ENCODE results near the gene RTCA. TPM values are rescaled to one million over a fixed set of nuclear protein-coding genes. Genes with fewer than 3 reads are reported as not detected.

Gene RTCA
- total RNA-seq (10 to 100 TPM; 28.8 to 44.5 TPM), polyA plus RNA-seq (ENCODE audit: insufficient read length in 2 of 2) (10 to 100 TPM; 45.5 to 46.4 TPM)
- long read RNA-seq, donor 1, transcript RTCA-203 (11 exons, 2,535 nt): major isoform, 7 of 18 reads
- long read RNA-seq, donor 1, partial matches to known transcripts: 10 of 18 reads
- long read RNA-seq, donor 1, other reads (novel, unspliced or antisense): 0 of 18 reads
- long read RNA-seq, donor 2, partial matches to known transcripts: 0 of 3 reads
- long read RNA-seq, donor 2, other reads (novel, unspliced or antisense): 0 of 3 reads
- long read RNA-seq, donor 3, transcript RTCA-203 (11 exons, 2,535 nt): major isoform, 5 of 5 reads
- long read RNA-seq, donor 3, partial matches to known transcripts: 0 of 5 reads
- long read RNA-seq, donor 3, other reads (novel, unspliced or antisense): 0 of 5 reads
- long read RNA-seq, donor 4, transcript RTCA-203 (11 exons, 2,535 nt): major isoform, 6 of 22 reads
- long read RNA-seq, donor 4, partial matches to known transcripts: 16 of 22 reads
- long read RNA-seq, donor 4, other reads (novel, unspliced or antisense): 0 of 22 reads

DNA sequence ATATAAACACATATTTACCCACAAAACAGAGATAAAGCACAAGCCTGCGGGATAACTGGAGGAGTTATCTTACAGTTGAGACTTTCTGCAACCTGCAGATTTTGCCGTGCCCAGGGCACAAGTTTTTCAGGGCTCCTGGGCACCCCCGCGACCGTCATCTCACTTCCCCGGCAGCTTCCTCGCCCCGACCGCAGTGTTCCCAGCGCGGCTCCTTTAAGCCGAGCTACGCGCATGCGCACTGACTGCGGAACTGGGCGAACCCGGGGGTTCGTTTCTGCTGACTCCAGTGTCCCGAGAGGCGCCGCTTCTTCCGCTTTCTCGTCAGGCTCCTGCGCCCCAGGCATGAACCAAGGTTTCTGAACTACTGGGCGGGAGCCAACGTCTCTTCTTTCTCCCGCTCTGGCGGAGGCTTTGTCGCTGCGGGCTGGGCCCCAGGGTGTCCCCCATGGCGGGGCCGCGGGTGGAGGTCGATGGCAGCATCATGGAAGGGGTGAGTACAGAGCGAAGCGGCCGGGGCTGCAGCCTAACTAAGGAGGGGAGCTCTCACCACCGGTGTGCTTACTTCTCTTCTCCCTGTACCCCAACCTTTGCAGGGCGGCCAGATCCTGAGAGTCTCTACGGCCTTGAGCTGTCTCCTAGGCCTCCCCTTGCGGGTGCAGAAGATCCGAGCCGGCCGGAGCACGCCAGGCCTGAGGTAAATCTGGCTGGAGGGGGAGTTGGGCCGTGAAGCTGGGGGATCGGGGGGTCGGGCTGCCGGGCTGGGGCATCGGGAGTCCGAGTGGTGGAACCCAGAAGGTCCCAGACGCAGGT is at the start of gene RTCA:
Gene RTCA, plus strand, starts transcription at position 286 of the 810 bp plus-strand sequence. Its CDS starts 160 bp downstream, at position 446.
- WGBS (ENCODE audit: insufficient coverage): under 1% methylated on average over 48 of the region's 53 CpGs
- Histone ChIP-seq H3K36me3 (ENCODE audit: control insufficient read depth, insufficient read depth, low read length) (peaks cover 13% of the 10 kb centered on the region), H3K4me1 (ENCODE audit: control insufficient read depth, insufficient read depth, low read length) (peaks cover 8% of the 10 kb centered on the region), H3K9me3 (ENCODE audit: control insufficient read depth, insufficient read depth, low read length) (no peaks in the 10 kb centered on the region), H3K4me3 (ENCODE audit: low read depth, low read length) (peak within 1 kb of the TSS; percentile 100), H3K27ac (ENCODE audit: low read depth, low read length) (peak within 1 kb of the TSS; percentile 92), H3K27me3 (ENCODE audit: control insufficient read depth, insufficient read depth, low read length) (no peaks in the 10 kb centered on the region)
- DNase-seq (ENCODE audit: low read depth in 4 of 6, low spot score in 6 of 6): peak; percentile 88 to 99 (median 94)

DNA sequence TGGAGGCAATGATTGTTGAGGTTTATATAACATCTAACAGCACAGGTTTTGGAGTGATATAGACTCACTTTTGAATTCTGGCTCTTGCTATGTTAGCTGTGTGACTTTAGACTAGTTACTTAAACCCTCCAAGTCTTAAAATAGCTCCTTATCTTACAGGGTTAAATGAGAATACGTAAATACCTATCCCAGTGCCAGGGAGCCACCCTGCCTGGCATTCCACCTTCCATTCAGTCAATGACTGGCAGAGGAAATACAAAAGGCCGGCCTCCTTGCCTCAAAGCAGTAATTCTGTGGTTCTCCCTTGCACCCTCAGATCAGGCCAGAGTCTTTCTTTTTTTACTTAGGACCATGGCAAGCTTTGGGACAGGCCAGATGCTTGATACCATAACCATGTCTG is 48.2 kb upstream of the RTCA start:
- no peak for DNase-seq (ENCODE audit: low read depth in 4 of 6, low spot score in 6 of 6)
- no peak overlapping the region for H3K27ac ChIP-seq (ENCODE audit: low read depth, low read length)
- no peaks in the 10 kb centered on the region for H3K9me3 ChIP-seq (ENCODE audit: control insufficient read depth, insufficient read depth, low read length)
- no peak overlapping the region for H3K4me3 ChIP-seq (ENCODE audit: low read depth, low read length)
- 75% methylated on average over 2 of the region's 2 CpGs for WGBS (ENCODE audit: insufficient coverage)
- H3K4me1 ChIP-seq (ENCODE audit: control insufficient read depth, insufficient read depth, low read length): no peaks in the 10 kb centered on the region
- no peaks in the 10 kb centered on the region for H3K27me3 ChIP-seq (ENCODE audit: control insufficient read depth, insufficient read depth, low read length)
- H3K36me3 ChIP-seq (ENCODE audit: control insufficient read depth, insufficient read depth, low read length): peaks cover 20% of the 10 kb centered on the region

DNA sequence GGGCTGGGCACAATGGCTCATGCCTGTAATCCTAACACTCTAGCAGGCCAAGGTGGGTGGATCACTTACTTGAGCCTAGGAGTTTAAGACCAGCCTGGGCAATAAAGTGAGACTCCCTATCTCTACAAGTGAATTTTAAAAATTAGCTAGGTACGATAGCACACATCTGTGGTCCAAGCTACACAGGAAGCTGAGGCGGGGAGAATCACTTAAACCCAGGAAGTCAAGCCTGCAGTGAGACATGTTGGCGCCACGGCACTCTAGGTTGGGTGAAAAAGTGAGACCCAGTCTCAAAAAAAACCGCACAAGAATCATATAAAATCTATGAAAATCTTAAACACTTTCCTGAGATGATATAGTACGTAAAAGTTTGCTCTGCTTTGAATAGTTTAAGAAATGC is 46.6 kb upstream of the RTCA start:
- 100% methylated on average over 1 of the region's 6 CpGs for WGBS (ENCODE audit: insufficient coverage)
- Histone ChIP-seq H3K36me3 (ENCODE audit: control insufficient read depth, insufficient read depth, low read length) (peaks cover 9% of the 10 kb centered on the region), H3K27ac (ENCODE audit: low read depth, low read length) (no peak overlapping the region), H3K27me3 (ENCODE audit: control insufficient read depth, insufficient read depth, low read length) (no peaks in the 10 kb centered on the region), H3K4me1 (ENCODE audit: control insufficient read depth, insufficient read depth, low read length) (no peaks in the 10 kb centered on the region), H3K9me3 (ENCODE audit: control insufficient read depth, insufficient read depth, low read length) (no peaks in the 10 kb centered on the region), H3K4me3 (ENCODE audit: low read depth, low read length) (no peak overlapping the region)
- DNase-seq (ENCODE audit: low read depth in 4 of 6, low spot score in 6 of 6): no peak

DNA sequence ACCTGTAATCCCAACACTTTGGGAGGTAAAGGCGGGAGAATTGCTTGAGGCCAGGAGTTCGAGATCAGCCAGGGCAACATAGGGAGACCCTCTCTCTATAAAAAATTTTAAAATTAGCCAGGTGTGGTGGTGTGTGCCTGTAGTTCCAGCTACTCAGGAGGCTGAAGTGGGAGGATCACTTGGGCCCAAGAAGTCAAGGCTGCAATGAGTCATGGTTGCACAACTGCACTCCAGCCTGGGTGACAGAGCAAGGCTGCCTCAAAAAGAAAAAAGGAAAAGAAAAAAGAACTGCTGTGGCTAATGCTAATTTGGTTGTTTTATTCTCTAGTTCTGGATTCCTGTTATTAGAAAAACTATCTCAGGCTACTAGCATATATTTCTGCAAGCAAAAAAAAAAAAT is 46.1 kb upstream of the RTCA start:
- no CpG with 5 or more reads among the region's 2 CpGs for WGBS (ENCODE audit: insufficient coverage)
- Histone ChIP-seq H3K27ac (ENCODE audit: low read depth, low read length) (no peak overlapping the region), H3K4me3 (ENCODE audit: low read depth, low read length) (no peak overlapping the region)

DNA sequence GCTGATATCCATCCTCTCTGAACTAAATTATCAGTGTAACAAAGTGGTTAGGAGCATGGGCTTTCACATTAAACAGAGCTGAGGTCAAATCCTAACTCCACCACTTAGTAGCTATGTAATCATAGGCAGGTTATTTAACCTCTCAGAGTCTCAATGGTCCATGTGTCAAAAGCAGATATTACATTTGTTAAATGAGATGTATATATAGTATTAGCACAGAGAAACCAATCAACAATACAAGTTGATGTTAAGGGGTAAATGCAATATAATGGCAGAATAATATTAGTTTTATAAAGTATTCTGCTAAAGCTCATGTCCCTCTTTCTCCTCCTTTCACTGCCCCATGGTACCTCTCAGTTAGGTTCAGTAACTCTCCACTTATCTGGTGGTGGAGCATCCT is 43.6 kb upstream of the RTCA start:
- peaks cover 4% of the 10 kb centered on the region for H3K36me3 ChIP-seq (ENCODE audit: control insufficient read depth, insufficient read depth, low read length)
- H3K27me3 ChIP-seq (ENCODE audit: control insufficient read depth, insufficient read depth, low read length): no peaks in the 10 kb centered on the region
- H3K27ac ChIP-seq (ENCODE audit: low read depth, low read length): no peak overlapping the region
- no peaks in the 10 kb centered on the region for H3K4me1 ChIP-seq (ENCODE audit: control insufficient read depth, insufficient read depth, low read length)
- no peak for DNase-seq (ENCODE audit: low read depth in 4 of 6, low spot score in 6 of 6)
- H3K4me3 ChIP-seq (ENCODE audit: low read depth, low read length): no peak overlapping the region
- H3K9me3 ChIP-seq (ENCODE audit: control insufficient read depth, insufficient read depth, low read length): no peaks in the 10 kb centered on the region

More for the DNA sequence above, 46.1 kb upstream of the RTCA start:
- Histone ChIP-seq H3K4me1 (ENCODE audit: control insufficient read depth, insufficient read depth, low read length) (no peaks in the 10 kb centered on the region), H3K36me3 (ENCODE audit: control insufficient read depth, insufficient read depth, low read length) (peaks cover 8% of the 10 kb centered on the region), H3K27me3 (ENCODE audit: control insufficient read depth, insufficient read depth, low read length) (no peaks in the 10 kb centered on the region), H3K9me3 (ENCODE audit: control insufficient read depth, insufficient read depth, low read length) (no peaks in the 10 kb centered on the region)
- no peak for DNase-seq (ENCODE audit: low read depth in 4 of 6, low spot score in 6 of 6)

DNA sequence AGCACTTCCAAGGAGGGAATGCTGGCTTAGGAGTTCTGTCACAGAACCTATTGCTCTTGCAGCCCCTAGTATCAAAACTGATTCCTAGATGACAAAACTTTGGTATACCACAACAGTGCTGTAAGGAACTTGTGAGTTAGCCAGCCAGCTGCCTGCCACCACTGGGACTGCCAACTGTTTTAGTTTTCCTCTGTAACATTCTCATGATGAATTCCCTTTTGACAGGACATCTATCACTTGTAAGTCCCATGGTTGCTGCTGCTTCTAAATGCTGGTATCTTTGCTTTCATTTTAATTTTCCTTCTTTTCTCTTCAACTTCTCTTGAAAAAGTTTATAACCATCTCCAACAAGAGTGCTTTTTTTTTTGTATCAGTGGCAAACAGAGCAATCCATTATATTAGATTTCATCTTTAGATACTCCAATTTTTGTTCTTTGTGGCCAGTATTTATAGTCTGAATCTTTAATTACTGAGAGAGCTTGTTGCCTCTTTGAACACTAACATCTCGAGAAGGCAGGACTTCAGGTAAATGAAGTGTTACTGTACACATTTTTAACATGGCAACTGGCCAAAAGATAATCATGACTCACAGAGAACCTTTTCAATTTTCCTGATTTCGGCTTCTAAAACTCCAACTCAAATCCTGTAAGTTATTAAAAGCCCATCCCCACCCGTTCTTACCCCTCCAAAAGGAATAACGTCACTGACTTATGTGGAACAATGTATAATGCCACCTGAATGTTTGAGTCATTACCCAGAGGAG is 36.2 kb upstream of the RTCA start:
- Histone ChIP-seq H3K4me1 (ENCODE audit: control insufficient read depth, insufficient read depth, low read length) (no peaks in the 10 kb centered on the region), H3K4me3 (ENCODE audit: low read depth, low read length) (no peak overlapping the region), H3K9me3 (ENCODE audit: control insufficient read depth, insufficient read depth, low read length) (no peaks in the 10 kb centered on the region), H3K27me3 (ENCODE audit: control insufficient read depth, insufficient read depth, low read length) (no peaks in the 10 kb centered on the region), H3K27ac (ENCODE audit: low read depth, low read length) (no peak overlapping the region), H3K36me3 (ENCODE audit: control insufficient read depth, insufficient read depth, low read length) (peaks cover 14% of the 10 kb centered on the region)
- WGBS (ENCODE audit: insufficient coverage): 100% methylated on average over 1 of the region's 4 CpGs
- DNase-seq (ENCODE audit: low read depth in 4 of 6, low spot score in 6 of 6): no peak

DNA sequence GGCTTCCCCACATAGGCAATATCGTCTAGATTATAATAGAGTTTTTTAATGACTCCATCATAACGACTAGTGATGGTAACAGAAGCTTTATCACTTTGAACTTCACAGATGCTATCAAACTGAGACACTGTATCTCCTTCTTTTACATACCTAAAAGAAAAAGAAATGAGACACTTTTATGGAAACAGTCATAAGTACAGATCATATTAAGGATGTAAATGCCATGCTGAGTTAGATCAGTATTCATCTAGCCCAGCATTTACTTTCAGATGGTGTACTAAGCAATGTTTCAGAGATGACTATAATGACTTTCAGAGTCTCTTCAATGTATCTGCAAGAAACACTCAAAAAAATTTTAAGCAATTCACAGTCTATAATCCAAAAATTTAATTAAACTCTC is 35.3 kb upstream of the RTCA start:
- DNase-seq (ENCODE audit: low read depth in 4 of 6, low spot score in 6 of 6): no peak

DNA sequence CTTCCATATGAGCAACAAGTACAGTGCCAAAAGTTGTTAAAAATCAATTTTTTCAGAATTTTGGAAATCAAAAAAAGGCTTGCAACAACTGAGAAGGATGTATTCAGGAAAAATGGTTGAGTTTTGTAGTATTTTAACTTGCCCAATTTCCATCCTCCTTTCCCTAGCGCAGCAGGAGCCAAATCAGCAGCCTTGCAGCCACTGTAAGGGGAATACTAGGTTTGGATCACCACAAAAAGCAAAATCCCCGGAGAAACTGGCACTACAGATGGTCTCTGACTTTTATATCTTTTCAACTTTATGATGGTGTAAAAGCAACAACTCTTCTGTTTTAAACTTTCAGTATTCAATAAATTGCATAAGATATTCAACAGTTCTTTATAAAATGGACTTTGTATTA is 34.3 kb upstream of the RTCA start:
- Histone ChIP-seq H3K36me3 (ENCODE audit: control insufficient read depth, insufficient read depth, low read length) (peaks cover 14% of the 10 kb centered on the region), H3K9me3 (ENCODE audit: control insufficient read depth, insufficient read depth, low read length) (no peaks in the 10 kb centered on the region), H3K4me3 (ENCODE audit: low read depth, low read length) (no peak overlapping the region), H3K27me3 (ENCODE audit: control insufficient read depth, insufficient read depth, low read length) (no peaks in the 10 kb centered on the region), H3K27ac (ENCODE audit: low read depth, low read length) (no peak overlapping the region), H3K4me1 (ENCODE audit: control insufficient read depth, insufficient read depth, low read length) (no peaks in the 10 kb centered on the region)
- DNase-seq (ENCODE audit: low read depth in 4 of 6, low spot score in 6 of 6): peak in 1 of 6 donors; percentile 54
- no CpG with 5 or more reads among the region's 2 CpGs for WGBS (ENCODE audit: insufficient coverage)

More for the DNA sequence above, 35.3 kb upstream of the RTCA start:
- Histone ChIP-seq H3K9me3 (ENCODE audit: control insufficient read depth, insufficient read depth, low read length) (no peaks in the 10 kb centered on the region), H3K36me3 (ENCODE audit: control insufficient read depth, insufficient read depth, low read length) (peaks cover 14% of the 10 kb centered on the region), H3K27me3 (ENCODE audit: control insufficient read depth, insufficient read depth, low read length) (no peaks in the 10 kb centered on the region), H3K27ac (ENCODE audit: low read depth, low read length) (no peak overlapping the region), H3K4me3 (ENCODE audit: low read depth, low read length) (no peak overlapping the region), H3K4me1 (ENCODE audit: control insufficient read depth, insufficient read depth, low read length) (no peaks in the 10 kb centered on the region)
- WGBS (ENCODE audit: insufficient coverage): no CpG with 5 or more reads among the region's 2 CpGs

DNA sequence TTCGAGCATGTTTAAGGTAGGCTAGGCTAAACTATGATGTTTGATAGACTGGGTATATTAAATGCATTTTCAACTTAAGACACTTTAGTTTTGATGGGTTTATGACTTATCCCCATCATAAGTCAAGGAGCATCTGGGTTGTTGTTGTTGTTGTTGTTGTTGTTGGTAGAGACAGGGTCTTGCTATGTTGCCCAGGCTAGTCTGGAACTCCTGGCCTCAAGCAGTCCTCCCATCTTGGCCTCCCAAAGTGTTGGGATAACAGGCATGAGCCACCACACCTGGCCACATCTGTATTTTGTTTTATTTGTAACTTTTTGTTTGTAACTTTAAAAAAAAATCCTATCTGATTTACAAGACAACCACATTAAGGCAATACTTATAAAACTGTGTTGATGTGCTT is 33.9 kb upstream of the RTCA start:
- Histone ChIP-seq H3K4me3 (ENCODE audit: low read depth, low read length) (no peak overlapping the region), H3K27ac (ENCODE audit: low read depth, low read length) (no peak overlapping the region), H3K9me3 (ENCODE audit: control insufficient read depth, insufficient read depth, low read length) (no peaks in the 10 kb centered on the region), H3K27me3 (ENCODE audit: control insufficient read depth, insufficient read depth, low read length) (no peaks in the 10 kb centered on the region), H3K4me1 (ENCODE audit: control insufficient read depth, insufficient read depth, low read length) (no peaks in the 10 kb centered on the region), H3K36me3 (ENCODE audit: control insufficient read depth, insufficient read depth, low read length) (peaks cover 14% of the 10 kb centered on the region)
- DNase-seq (ENCODE audit: low read depth in 4 of 6, low spot score in 6 of 6): no peak
- WGBS (ENCODE audit: insufficient coverage): no CpG with 5 or more reads among the region's 1 CpG
